ENCODE data around the gene FAM13A. TPM values are rescaled to one million over a fixed set of nuclear protein-coding genes. Genes with fewer than 3 reads are reported as not detected.

The FAM13A gene
- total and polyA plus RNA-seq, 2 of the 13 experiments (the other 11 are each of a cell fraction or from before 2014, with no cell fraction given): 1.2 to 36.2 TPM

DNA sequence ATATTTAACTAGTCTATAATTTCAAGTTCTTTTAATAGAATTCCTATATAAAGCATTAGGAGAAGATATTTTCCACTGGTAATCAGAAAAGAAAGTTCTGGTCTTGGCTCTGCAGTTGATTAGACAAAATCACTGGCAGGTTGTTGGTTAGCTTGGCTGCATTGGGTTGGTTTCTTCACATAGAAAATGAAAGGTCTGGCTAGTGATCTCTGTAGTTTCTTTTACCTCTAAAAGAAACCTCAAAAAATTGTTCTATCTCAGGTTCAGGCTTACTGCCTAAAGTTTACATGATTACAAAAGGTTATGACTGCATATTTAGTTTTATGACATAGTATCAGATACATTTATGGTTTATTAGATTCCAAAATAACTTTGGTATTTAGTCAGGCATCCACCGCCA is 263.5 kb downstream of the FAM13A start:
- Histone ChIP-seq H3K79me2 (ENCODE audit: insufficient read depth, low read length) (peaks cover 2% of the 10 kb centered on the region), H3K9ac (ENCODE audit: insufficient read depth, low read depth, low read length) (no peak overlapping the region), H3K36me3 (replicated peaks in 1 of 2; ENCODE audit: control insufficient read depth in 1 of 2, insufficient read depth in 2 of 2, low read length in 2 of 2) (peaks cover 3 to 9% of the 10 kb centered on the region in 2 experiments; a peak in 4 of 5 replicates), H3K27ac (ENCODE audit: extremely low read length, insufficient read depth, low read length) (no peak overlapping the region), H3K9me3 (ENCODE audit: low read length) (no peaks in the 10 kb centered on the region), H3K27me3 (ENCODE audit: control insufficient read depth in 1 of 2, insufficient read depth in 2 of 2, low read length in 2 of 2) (no peaks in the 10 kb centered on the region), H2AFZ (ENCODE audit: low read length) (no peak overlapping the region), H3K4me1 (ENCODE audit: insufficient read depth, low read length) (no peaks in the 10 kb centered on the region), H3K4me2 (ENCODE audit: low read depth, low read length) (no peak overlapping the region), H3K4me3 (replicated peaks in 1 of 3; ENCODE audit: insufficient read depth in 1 of 3, low read depth in 2 of 3, low read length in 3 of 3) (no peak overlapping the region), H4K20me1 (ENCODE audit: insufficient read depth, low read length) (peaks cover 13% of the 10 kb centered on the region; the same call in 1 of the 2 replicates)
- intact Hi-C loops (cut with micrococcal nuclease; ENCODE audit: unreplicated experiment) (no loop called here), in situ Hi-C loops (cut with HindIII; ENCODE audit: extremely low pct_ligation_motif_present, low pct_unique_long_range_greater_than_20kb) (loop anchor here (5.0 kb wide), 1 partner anchor 86 kb away; no protein-coding TSS in a partner anchor)
- WGBS (ENCODE audit: low lambda C conversion rate): 98% methylated on average over 1 of the region's 1 CpG
- POLR2A ChIA-PET: no interaction called here
- DNase-seq (ENCODE audit: low spot score) (no peak), FAIRE-seq (no peak), ATAC-seq (no peak)
- TF ChIP-seq, protein P1, sequence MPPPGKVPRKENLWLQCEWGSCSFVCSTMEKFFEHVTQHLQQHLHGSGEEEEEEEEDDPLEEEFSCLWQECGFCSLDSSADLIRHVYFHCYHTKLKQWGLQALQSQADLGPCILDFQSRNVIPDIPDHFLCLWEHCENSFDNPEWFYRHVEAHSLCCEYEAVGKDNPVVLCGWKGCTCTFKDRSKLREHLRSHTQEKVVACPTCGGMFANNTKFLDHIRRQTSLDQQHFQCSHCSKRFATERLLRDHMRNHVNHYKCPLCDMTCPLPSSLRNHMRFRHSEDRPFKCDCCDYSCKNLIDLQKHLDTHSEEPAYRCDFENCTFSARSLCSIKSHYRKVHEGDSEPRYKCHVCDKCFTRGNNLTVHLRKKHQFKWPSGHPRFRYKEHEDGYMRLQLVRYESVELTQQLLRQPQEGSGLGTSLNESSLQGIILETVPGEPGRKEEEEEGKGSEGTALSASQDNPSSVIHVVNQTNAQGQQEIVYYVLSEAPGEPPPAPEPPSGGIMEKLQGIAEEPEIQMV (CRISPR knock-in tag; IDR thresholded peaks at IDR 0.05; ENCODE audit: low read depth): no peak
- TF ChIP-seq ZBTB8A (CRISPR knock-in tag; IDR thresholded peaks at IDR 0.05; ENCODE audit: borderline replicate concordance, low read depth): no peak
- TF ChIP-seq GATAD1 (CRISPR knock-in tag; IDR thresholded peaks at IDR 0.05): no peak
- no peak for TF ChIP-seq KLF6 (CRISPR knock-in tag; IDR thresholded peaks at IDR 0.05)
- no peak for TF ChIP-seq BCL6 (CRISPR knock-in tag; IDR thresholded peaks at IDR 0.05)
- TF ChIP-seq, protein P2, sequence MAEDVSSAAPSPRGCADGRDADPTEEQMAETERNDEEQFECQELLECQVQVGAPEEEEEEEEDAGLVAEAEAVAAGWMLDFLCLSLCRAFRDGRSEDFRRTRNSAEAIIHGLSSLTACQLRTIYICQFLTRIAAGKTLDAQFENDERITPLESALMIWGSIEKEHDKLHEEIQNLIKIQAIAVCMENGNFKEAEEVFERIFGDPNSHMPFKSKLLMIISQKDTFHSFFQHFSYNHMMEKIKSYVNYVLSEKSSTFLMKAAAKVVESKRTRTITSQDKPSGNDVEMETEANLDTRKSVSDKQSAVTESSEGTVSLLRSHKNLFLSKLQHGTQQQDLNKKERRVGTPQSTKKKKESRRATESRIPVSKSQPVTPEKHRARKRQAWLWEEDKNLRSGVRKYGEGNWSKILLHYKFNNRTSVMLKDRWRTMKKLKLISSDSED (CRISPR knock-in tag; IDR thresholded peaks at IDR 0.05): no peak
- TF ChIP-seq, protein P3, sequence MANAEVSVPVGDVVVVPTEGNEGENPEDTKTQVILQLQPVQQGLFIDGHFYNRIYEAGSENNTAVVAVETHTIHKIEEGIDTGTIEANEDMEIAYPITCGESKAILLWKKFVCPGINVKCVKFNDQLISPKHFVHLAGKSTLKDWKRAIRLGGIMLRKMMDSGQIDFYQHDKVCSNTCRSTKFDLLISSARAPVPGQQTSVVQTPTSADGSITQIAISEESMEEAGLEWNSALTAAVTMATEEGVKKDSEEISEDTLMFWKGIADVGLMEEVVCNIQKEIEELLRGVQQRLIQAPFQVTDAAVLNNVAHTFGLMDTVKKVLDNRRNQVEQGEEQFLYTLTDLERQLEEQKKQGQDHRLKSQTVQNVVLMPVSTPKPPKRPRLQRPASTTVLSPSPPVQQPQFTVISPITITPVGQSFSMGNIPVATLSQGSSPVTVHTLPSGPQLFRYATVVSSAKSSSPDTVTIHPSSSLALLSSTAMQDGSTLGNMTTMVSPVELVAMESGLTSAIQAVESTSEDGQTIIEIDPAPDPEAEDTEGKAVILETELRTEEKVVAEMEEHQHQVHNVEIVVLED (CRISPR knock-in tag; IDR thresholded peaks at IDR 0.05; ENCODE audit: borderline replicate concordance): no peak
- TF ChIP-seq ZNF24 (IDR thresholded peaks at IDR 0.05): no peak
- TF ChIP-seq ESRRA (CRISPR knock-in tag; IDR thresholded peaks at IDR 0.05; ENCODE audit: low read depth): no peak
- no peak for TF ChIP-seq PHF20 (CRISPR knock-in tag; IDR thresholded peaks at IDR 0.05)
- TF ChIP-seq ZNF138 (CRISPR knock-in tag; IDR thresholded peaks at IDR 0.05; ENCODE audit: low read depth): no peak
- TF ChIP-seq ATAD3A (CRISPR knock-in tag; IDR thresholded peaks at IDR 0.05): no peak
- TF ChIP-seq, protein P4, sequence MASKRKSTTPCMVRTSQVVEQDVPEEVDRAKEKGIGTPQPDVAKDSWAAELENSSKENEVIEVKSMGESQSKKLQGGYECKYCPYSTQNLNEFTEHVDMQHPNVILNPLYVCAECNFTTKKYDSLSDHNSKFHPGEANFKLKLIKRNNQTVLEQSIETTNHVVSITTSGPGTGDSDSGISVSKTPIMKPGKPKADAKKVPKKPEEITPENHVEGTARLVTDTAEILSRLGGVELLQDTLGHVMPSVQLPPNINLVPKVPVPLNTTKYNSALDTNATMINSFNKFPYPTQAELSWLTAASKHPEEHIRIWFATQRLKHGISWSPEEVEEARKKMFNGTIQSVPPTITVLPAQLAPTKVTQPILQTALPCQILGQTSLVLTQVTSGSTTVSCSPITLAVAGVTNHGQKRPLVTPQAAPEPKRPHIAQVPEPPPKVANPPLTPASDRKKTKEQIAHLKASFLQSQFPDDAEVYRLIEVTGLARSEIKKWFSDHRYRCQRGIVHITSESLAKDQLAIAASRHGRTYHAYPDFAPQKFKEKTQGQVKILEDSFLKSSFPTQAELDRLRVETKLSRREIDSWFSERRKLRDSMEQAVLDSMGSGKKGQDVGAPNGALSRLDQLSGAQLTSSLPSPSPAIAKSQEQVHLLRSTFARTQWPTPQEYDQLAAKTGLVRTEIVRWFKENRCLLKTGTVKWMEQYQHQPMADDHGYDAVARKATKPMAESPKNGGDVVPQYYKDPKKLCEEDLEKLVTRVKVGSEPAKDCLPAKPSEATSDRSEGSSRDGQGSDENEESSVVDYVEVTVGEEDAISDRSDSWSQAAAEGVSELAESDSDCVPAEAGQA (IDR thresholded peaks at IDR 0.05; ENCODE audit: low read depth): no peak
- TF ChIP-seq, protein P4 (CRISPR knock-in tag; IDR thresholded peaks at IDR 0.05; ENCODE audit: borderline replicate concordance): no peak
- TF ChIP-seq KLF11 (CRISPR knock-in tag; IDR thresholded peaks at IDR 0.05): no peak
- TF ChIP-seq ZNF546 (CRISPR knock-in tag; conservative IDR thresholded peaks at IDR 0.05): no peak
- CTCF ChIA-PET (ENCODE audit: low intra/inter-chr PET ratio, low total read pairs): no interaction called here
- no TSS peak for BruUV-seq (replicated peaks)
